ENCODE measurements around the gene CBX2. TPM values are rescaled to one million over a fixed set of nuclear protein-coding genes. Genes with fewer than 3 reads are reported as not detected.

Gene CBX2
- total RNA-seq, 6 experiments from 2014 or later: 0.75 to 2.0 (median 1.4) TPM

GRCh38 chr17:79819534-79820276 lies 41.8 kb downstream of the CBX2 start:
- H3K27ac Mint-ChIP-seq: no peak overlapping the region
- peaks cover 67% of the 10 kb centered on the region for H3K27me3 Mint-ChIP-seq (ENCODE audit: insufficient read depth)
- no peaks in the 10 kb centered on the region; the same call in 1 of the 2 replicates for H3K36me3 Mint-ChIP-seq (ENCODE audit: low read depth)
- TF ChIP-seq, protein P1, sequence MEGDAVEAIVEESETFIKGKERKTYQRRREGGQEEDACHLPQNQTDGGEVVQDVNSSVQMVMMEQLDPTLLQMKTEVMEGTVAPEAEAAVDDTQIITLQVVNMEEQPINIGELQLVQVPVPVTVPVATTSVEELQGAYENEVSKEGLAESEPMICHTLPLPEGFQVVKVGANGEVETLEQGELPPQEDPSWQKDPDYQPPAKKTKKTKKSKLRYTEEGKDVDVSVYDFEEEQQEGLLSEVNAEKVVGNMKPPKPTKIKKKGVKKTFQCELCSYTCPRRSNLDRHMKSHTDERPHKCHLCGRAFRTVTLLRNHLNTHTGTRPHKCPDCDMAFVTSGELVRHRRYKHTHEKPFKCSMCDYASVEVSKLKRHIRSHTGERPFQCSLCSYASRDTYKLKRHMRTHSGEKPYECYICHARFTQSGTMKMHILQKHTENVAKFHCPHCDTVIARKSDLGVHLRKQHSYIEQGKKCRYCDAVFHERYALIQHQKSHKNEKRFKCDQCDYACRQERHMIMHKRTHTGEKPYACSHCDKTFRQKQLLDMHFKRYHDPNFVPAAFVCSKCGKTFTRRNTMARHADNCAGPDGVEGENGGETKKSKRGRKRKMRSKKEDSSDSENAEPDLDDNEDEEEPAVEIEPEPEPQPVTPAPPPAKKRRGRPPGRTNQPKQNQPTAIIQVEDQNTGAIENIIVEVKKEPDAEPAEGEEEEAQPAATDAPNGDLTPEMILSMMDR (IDR thresholded peaks at IDR 0.05): no peak
- no peak overlapping the region for H3K4me3 Mint-ChIP-seq
- H3K9me3 Mint-ChIP-seq: no peaks in the 10 kb centered on the region
- no peak for DNase-seq
- no peaks in the 10 kb centered on the region for H3K4me1 Mint-ChIP-seq (ENCODE audit: low read depth)

DNA sequence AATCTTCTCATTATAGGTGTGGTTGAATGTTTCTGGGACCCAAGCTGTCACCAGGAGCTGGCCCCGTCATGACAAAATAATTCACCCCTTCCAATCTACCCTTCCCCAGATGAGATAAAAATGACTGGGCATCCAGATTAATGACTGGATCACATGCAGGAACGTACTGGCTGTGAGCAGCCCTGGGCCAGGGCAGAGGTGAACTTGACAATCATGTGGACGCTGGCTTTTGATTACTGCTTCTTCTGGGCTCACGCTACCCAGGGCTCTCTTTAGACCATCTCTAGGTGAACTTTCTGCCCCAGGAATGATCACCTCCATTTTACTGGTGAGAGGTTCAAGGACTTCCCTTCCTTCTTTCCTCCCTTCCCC lies 43.0 kb downstream of the CBX2 start:
- TF ChIP-seq, protein P1 (IDR thresholded peaks at IDR 0.05): no peak
- DNase-seq: no peak
- no peaks in the 10 kb centered on the region; the same call in 1 of the 2 replicates for H3K36me3 Mint-ChIP-seq (ENCODE audit: low read depth)
- no peak overlapping the region for H3K4me3 Mint-ChIP-seq
- peaks cover 66% of the 10 kb centered on the region for H3K27me3 Mint-ChIP-seq (ENCODE audit: insufficient read depth)
- no peak overlapping the region for H3K27ac Mint-ChIP-seq
- H3K9me3 Mint-ChIP-seq: no peaks in the 10 kb centered on the region
- no peaks in the 10 kb centered on the region for H3K4me1 Mint-ChIP-seq (ENCODE audit: low read depth)

DNA sequence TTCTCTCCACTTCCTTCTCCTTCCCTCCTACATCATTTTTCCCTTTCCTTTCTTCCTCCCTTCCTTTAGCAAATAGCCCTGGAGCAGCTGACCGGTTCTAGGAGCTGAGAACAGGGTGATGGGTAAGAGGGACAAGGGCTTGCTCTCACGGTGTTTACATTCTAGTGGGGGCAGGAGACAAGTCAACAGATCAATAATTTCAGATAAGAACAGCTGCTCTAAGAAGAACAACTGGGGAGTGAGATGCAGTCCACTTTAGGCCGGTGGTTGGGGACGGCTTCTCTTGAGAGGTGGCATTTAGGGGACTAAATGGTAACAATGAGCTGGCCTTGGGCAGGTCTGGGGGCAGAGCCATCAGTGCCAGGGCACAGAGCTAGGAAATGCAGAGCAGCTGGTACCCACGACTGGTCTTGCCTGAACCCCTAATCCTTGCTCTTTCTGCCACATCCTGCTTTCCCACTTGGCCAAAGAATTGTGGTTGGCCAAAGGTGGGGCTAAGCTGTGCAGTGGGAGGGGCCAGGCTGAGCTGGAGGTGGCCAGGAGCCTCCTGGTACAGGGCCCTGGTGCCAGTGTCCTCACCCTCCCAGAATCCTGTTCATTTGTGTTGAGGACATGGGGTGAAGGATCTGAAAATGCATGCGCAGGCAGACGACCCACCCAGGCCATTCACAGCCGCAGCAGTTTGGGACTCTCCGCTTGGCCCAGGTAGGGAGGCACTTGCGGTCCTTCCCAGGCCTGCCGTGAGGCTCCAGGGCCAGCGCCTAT lies 43.6 kb downstream of the CBX2 start:
- peaks cover 61% of the 10 kb centered on the region for H3K27me3 Mint-ChIP-seq (ENCODE audit: insufficient read depth)
- H3K36me3 Mint-ChIP-seq (ENCODE audit: low read depth): no peaks in the 10 kb centered on the region; the same call in 1 of the 2 replicates
- H3K4me3 Mint-ChIP-seq: no peak overlapping the region
- DNase-seq: no peak
- H3K9me3 Mint-ChIP-seq: no peaks in the 10 kb centered on the region
- TF ChIP-seq, protein P1 (IDR thresholded peaks at IDR 0.05): no peak
- H3K27ac Mint-ChIP-seq: no peak overlapping the region
- H3K4me1 Mint-ChIP-seq (ENCODE audit: low read depth): peaks cover 4% of the 10 kb centered on the region; the same call in 1 of the 2 replicates

- H3K27ac Mint-ChIP-seq: no peak overlapping the region
- no peaks in the 10 kb centered on the region; the same call in 1 of the 2 replicates for H3K36me3 Mint-ChIP-seq (ENCODE audit: low read depth)
- H3K4me1 Mint-ChIP-seq (ENCODE audit: low read depth): peaks cover 7% of the 10 kb centered on the region; the same call in 1 of the 2 replicates
- H3K4me3 Mint-ChIP-seq: no peak overlapping the region
- TF ChIP-seq, protein P1 (IDR thresholded peaks at IDR 0.05): no peak
- no peaks in the 10 kb centered on the region for H3K9me3 Mint-ChIP-seq
- DNase-seq: no peak
- peaks cover 51% of the 10 kb centered on the region for H3K27me3 Mint-ChIP-seq (ENCODE audit: insufficient read depth)
Observed at GRCh38 chr17:79822583-79823124, 44.7 kb downstream of the CBX2 start.

DNA sequence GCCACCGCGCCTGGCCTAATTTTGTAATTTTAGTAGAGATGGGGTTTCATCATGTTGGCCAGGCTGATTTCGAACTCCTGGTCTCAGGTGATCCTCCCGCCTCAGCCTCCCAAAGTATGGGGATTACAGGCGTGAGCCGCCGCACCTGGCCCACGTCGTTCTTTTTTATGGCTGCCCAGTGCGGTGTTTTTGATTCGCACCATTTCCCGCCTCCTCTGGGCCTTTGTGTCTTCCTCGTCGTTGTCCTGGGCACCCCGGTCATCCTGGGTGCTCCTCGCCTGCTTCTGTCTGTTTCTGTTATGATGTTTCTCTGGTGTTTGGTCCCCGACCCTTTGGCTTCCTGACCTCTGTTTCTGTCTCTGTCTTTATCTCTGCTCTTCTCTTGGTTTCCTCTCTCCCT lies 46.3 kb downstream of the CBX2 start:
- H3K36me3 Mint-ChIP-seq (ENCODE audit: low read depth): no peaks in the 10 kb centered on the region; the same call in 1 of the 2 replicates
- no peak for DNase-seq
- H3K27ac Mint-ChIP-seq: no peak overlapping the region
- H3K9me3 Mint-ChIP-seq: no peaks in the 10 kb centered on the region
- TF ChIP-seq, protein P1 (IDR thresholded peaks at IDR 0.05): no peak
- H3K4me1 Mint-ChIP-seq (ENCODE audit: low read depth): peaks cover 12% of the 10 kb centered on the region
- peaks cover 38% of the 10 kb centered on the region for H3K27me3 Mint-ChIP-seq (ENCODE audit: insufficient read depth)
- no peak overlapping the region for H3K4me3 Mint-ChIP-seq

Measured in HFFc6 (cell line).